ENCODE measurements around the gene DMBT1. TPM values are rescaled to one million over a fixed set of nuclear protein-coding genes. Genes with fewer than 3 reads are reported as not detected.

The DMBT1 gene
- total RNA-seq, 3 donors from 2014 or later = 0.03 to 0.05 (median 0.05) TPM

- Mint-ChIP-seq H3K4me3 (no peak overlapping the region), H3K9me3 (no peaks in the 10 kb centered on the region), H3K36me3 (ENCODE audit: insufficient read depth) (no peaks in the 10 kb centered on the region), H3K4me1 (ENCODE audit: low read depth) (no peaks in the 10 kb centered on the region), H3K27me3 (ENCODE audit: low read depth) (no peaks in the 10 kb centered on the region)
- no peak for DNase-seq
- no peak for ATAC-seq
Measured at GRCh38 chr10:122638106-122638505, 77.6 kb downstream of the DMBT1 start.

DNA sequence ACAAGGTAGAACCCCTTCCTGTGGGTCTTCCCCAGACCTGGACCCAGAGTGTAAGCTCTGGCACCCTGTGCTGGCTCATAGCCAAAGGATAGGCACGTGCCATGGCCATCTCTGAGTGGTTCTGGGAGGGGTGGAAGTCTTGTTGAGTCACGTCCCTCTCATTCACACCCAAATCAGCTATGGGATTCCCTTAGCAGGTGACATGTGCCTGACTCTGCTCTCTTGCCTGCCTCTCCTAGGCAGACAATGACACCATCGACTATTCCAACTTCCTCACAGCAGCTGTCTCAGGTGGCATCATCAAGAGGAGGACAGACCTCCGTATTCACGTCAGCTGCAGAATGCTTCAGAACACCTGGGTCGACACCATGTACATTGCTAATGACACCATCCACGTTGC is 79.2 kb downstream of the DMBT1 start:
- ATAC-seq (no peak), DNase-seq (no peak)
- Mint-ChIP-seq H3K27me3 (ENCODE audit: low read depth) (no peaks in the 10 kb centered on the region), H3K36me3 (ENCODE audit: insufficient read depth) (no peaks in the 10 kb centered on the region), H3K4me3 (no peak overlapping the region), H3K9me3 (no peaks in the 10 kb centered on the region), H3K4me1 (ENCODE audit: low read depth) (no peaks in the 10 kb centered on the region)

DNA sequence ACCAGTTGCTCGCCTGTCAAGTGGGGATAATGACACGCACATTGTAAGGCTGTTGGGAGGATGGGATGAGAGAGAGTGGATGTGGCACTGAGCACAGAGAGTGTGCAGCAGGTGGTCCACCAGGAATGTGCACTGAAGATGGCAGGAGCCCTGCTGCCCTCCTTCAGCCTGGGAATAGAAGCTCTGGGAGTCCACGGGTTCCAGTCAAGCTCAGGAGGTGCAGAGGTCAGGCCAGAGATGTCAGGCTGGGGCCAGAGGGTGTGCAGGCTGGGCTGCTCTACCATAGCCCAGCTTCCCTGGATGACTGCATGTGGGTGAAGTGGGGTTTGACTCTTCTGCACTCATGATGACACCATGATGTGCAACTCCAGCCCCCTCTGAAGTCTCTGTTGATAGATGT is 80.4 kb downstream of the DMBT1 start:
- H3K9me3 Mint-ChIP-seq = no peaks in the 10 kb centered on the region
- H3K36me3 Mint-ChIP-seq (ENCODE audit: insufficient read depth) = no peaks in the 10 kb centered on the region
- no peak for ATAC-seq
- H3K4me3 Mint-ChIP-seq = no peak overlapping the region
- H3K4me1 Mint-ChIP-seq (ENCODE audit: low read depth) = no peaks in the 10 kb centered on the region
- H3K27me3 Mint-ChIP-seq (ENCODE audit: low read depth) = no peaks in the 10 kb centered on the region
- DNase-seq = no peak

- no peaks in the 10 kb centered on the region for H3K4me1 Mint-ChIP-seq (ENCODE audit: low read depth)
- ATAC-seq (no peak), DNase-seq (no peak)
- H3K4me3 Mint-ChIP-seq = no peak overlapping the region
- H3K9me3 Mint-ChIP-seq = no peaks in the 10 kb centered on the region
- H3K27me3 Mint-ChIP-seq (ENCODE audit: low read depth) = peaks cover 1% of the 10 kb centered on the region
- no peaks in the 10 kb centered on the region for H3K36me3 Mint-ChIP-seq (ENCODE audit: insufficient read depth)
Measured at GRCh38 chr10:122642726-122643605, 82.4 kb downstream of the DMBT1 start.

DNA sequence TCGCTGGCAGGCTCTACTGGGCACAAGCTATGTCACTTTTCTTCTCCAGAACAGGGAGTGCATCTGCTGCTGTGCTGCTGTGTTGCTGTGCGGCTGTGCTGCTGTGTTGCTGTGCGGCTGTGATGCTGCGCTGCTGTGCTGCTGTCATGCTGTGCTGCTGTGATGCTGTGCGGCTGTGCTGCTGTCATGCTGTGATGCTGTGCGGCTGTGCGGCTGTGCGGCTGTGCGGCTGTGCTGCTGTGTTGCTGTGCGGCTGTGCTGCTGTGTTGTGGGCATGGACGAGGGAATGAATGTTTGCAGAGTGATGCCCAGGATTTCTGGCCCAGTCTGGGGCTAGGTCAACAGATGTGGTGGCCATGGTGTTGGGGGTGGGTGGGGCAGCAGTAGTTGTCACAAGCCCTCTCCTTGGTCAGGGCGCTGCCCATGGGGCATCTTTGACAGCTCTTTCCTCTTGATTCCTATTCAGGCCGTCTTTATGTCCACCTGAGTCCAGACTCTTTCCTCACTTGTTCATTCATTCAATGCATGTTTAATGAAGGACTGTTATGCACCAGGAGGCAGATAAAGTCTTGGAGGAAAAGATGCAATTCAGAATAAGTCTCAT is 83.5 kb downstream of the DMBT1 start:
- DNase-seq (no peak), ATAC-seq (no peak)
- peaks cover 2% of the 10 kb centered on the region for H3K27me3 Mint-ChIP-seq (ENCODE audit: low read depth)
- H3K9me3 Mint-ChIP-seq = no peaks in the 10 kb centered on the region
- H3K4me1 Mint-ChIP-seq (ENCODE audit: low read depth) = no peaks in the 10 kb centered on the region
- no peaks in the 10 kb centered on the region for H3K36me3 Mint-ChIP-seq (ENCODE audit: insufficient read depth)
- no peak overlapping the region for H3K4me3 Mint-ChIP-seq

DNA sequence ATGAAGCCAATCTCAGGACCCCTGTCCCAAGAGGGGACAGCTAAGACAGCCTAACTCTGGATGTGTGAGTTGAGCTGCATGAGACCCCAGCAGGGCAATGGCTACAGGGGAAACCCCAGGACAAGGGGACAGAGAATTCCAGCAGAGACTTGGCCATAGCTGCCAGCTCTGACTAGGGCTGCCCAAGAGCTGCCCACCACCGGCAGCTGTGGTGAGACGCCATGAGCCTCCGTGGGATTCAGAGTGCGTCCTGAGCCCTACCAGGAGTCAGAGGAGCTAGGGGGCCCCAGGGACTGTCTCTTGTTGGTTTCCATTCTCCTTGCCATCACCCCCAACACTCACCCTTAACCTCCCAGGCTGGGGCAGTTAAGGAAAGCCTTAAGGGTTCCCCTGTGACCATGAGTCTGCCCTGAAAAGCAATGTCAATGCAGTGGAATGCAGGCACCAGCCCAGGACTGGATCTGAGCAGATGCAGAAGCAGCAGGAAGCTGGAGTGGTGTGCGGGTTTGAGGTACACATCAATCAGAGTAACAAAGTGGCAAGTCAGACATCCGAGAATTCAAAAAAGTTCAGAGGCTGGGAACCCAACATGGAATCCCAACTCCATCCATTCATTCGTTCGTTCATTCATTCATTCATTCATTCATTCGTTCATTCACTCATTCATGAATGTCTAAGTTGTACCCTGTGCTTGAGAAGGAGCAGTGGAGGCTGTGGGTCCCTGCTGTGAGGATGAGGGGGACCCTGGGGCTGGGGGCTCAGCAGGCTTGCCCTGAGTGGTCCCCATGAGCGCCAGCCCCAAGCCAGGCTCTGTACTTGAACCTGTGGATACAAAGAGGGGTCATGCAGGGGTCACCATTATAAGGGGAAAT is 86.2 kb downstream of the DMBT1 start:
- no peak overlapping the region for H3K4me3 Mint-ChIP-seq
- H3K4me1 Mint-ChIP-seq (ENCODE audit: low read depth) = no peaks in the 10 kb centered on the region
- no peak for DNase-seq

DNA sequence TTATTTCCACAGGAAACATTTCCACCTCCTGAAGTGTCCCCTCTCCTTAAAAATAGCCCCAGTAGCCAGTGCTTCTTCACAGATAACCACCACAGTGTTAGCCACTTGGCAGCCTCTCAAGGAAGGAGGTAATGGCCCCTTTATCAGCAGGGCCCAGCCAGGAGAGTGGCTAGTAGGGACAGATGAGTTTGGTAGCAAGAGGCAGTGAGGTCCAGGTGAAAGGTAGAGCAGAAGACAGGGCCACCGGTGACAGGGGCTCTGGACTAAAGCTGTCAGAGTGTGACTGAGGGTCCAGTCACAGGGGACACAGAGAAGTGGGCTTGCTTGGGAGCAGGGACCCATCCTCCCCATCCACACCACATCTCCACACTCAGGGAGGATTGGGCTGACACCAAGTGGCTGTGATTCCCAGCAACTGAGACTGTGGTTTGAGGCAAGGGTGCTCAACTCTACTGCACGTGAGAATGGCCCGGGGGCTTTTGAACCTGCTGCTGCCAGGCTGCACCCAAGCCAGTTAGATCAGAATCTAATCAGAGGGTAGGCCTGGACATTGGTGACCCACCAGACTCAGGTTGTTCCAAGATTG is 86.9 kb downstream of the DMBT1 start:
- H3K4me1 Mint-ChIP-seq (ENCODE audit: low read depth) = no peaks in the 10 kb centered on the region
- no peak for ATAC-seq
- H3K36me3 Mint-ChIP-seq (ENCODE audit: insufficient read depth) = no peaks in the 10 kb centered on the region
- DNase-seq = no peak
- no peak overlapping the region for H3K4me3 Mint-ChIP-seq
- no peaks in the 10 kb centered on the region for H3K9me3 Mint-ChIP-seq
- peaks cover 11% of the 10 kb centered on the region for H3K27me3 Mint-ChIP-seq (ENCODE audit: low read depth)

More for the DNA sequence above, 86.2 kb downstream of the DMBT1 start:
- no peaks in the 10 kb centered on the region for H3K36me3 Mint-ChIP-seq (ENCODE audit: insufficient read depth)
- no peaks in the 10 kb centered on the region for H3K9me3 Mint-ChIP-seq
- no peak for ATAC-seq
- peaks cover 10% of the 10 kb centered on the region for H3K27me3 Mint-ChIP-seq (ENCODE audit: low read depth)

GRCh38 chr10:122648599-122649428 is 88.3 kb downstream of the DMBT1 start:
- Mint-ChIP-seq H3K4me3 (no peak overlapping the region), H3K27me3 (ENCODE audit: low read depth) (peaks cover 16% of the 10 kb centered on the region), H3K36me3 (ENCODE audit: insufficient read depth) (no peaks in the 10 kb centered on the region), H3K4me1 (ENCODE audit: low read depth) (no peaks in the 10 kb centered on the region), H3K9me3 (no peaks in the 10 kb centered on the region)
- ATAC-seq (no peak), DNase-seq (no peak)

DNA sequence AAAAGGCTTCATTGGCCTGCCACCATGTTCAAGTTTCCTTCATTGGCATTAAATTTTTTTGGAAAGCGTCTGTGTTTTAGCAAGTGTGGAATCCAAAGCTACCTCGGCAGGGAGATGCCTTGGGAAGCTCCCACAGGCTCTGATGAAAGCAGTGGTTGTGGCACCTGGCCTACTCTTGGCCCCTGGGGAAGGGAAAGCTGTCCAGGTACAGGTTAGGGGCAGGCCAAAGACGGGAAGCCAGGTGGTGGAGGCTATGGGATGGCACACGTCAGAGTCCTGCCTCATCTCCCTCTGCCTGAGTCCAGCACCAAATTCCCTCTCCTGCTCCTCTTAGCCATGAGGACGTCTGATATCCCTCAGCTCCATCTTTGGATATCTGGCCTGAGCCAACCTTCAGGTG is 89.3 kb downstream of the DMBT1 start:
- no peaks in the 10 kb centered on the region for H3K9me3 Mint-ChIP-seq
- H3K4me3 Mint-ChIP-seq = no peak overlapping the region
- no peaks in the 10 kb centered on the region for H3K36me3 Mint-ChIP-seq (ENCODE audit: insufficient read depth)
- H3K4me1 Mint-ChIP-seq (ENCODE audit: low read depth) = no peaks in the 10 kb centered on the region
- ATAC-seq (no peak), DNase-seq (no peak)
- H3K27me3 Mint-ChIP-seq (ENCODE audit: low read depth) = peaks cover 16% of the 10 kb centered on the region

DNA sequence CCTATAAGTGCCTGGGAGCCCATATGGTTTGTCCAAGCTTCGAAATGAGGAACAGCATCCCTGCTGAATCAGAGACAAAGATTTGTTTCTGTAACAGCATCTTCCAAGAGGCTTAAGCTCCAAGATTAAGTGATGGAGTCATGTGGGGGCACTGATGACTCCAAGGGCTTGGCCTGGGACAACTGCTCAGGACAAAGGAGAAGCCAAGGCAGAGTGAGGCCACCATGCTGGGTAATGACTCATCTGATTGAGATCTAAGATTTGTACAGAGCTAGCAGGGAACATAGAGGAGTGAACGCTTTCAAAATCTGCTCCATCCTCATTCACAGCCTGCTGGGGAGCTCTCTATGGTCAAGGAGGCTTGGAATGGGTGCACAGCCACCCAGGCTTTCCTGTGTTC is 89.8 kb downstream of the DMBT1 start:
- Mint-ChIP-seq H3K9me3 (no peaks in the 10 kb centered on the region), H3K4me3 (no peak overlapping the region), H3K27me3 (ENCODE audit: low read depth) (peaks cover 21% of the 10 kb centered on the region), H3K36me3 (ENCODE audit: insufficient read depth) (no peaks in the 10 kb centered on the region), H3K4me1 (ENCODE audit: low read depth) (no peaks in the 10 kb centered on the region)
- no peak for ATAC-seq
- no peak for DNase-seq

DNA sequence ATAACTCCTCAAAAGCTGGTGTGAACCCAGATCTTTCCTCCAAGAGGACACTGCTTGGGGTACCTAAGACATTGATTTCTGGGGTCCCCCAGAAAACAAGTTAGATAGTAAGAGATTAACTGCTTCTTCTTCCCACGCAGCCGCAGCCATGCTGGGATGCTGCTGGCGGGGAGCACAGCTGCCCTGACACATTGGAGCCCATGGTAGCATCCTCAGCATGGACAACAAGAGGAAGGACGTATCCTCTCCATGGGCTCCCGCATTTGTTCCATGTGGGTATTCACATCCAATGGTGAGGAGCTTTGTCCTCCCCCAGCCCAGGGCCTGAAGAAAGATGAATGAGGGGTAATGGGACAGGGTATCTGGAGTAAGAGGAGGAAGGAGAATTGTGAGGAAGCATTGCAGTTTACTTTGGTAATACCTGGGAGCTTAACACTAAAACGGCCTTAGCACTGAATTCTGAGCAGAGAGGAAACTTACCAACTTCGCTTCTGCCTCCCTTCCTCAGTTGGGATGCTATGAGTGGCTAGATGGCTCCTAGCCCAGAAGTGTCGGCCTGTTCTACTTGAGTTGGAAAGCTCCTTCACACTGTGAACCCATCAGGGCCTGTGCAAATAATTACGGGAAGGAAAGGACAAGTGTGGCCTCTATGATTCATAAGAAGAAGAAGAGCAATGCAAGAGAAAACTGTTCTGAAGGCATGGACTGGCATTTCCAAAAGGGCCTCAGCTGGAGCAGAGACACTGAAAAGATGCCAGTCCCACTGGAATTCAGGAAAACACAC is 95.2 kb downstream of the DMBT1 start:
- H3K36me3 Mint-ChIP-seq (ENCODE audit: insufficient read depth) = no peaks in the 10 kb centered on the region
- no peaks in the 10 kb centered on the region for H3K9me3 Mint-ChIP-seq
- H3K4me1 Mint-ChIP-seq (ENCODE audit: low read depth) = no peaks in the 10 kb centered on the region
- no peak for ATAC-seq
- H3K27me3 Mint-ChIP-seq (ENCODE audit: low read depth) = peaks cover 25% of the 10 kb centered on the region
- DNase-seq = no peak
- no peak overlapping the region for H3K4me3 Mint-ChIP-seq

DNA sequence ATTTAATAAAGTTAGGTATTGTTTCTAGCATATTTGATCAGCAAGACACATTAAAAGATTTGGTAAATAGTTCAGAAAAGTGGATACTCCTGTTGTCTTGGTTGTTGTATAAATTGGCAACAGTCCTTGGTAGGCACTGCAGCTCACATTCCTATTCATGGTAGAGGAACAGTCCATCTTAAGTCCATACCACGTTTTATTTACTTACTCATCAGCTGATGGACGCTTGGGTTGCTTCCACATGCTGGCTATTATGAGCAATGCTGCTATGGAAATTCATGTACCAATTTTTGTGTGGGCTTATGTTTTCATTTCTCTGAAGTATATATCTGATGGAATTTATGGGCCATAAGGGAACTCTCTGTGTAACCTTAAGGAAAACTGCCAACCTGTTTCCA is 95.8 kb downstream of the DMBT1 start:
- DNase-seq = no peak
- Mint-ChIP-seq H3K36me3 (ENCODE audit: insufficient read depth) (no peaks in the 10 kb centered on the region), H3K4me1 (ENCODE audit: low read depth) (no peaks in the 10 kb centered on the region), H3K4me3 (no peak overlapping the region), H3K9me3 (no peaks in the 10 kb centered on the region), H3K27me3 (ENCODE audit: low read depth) (peaks cover 21% of the 10 kb centered on the region)
- ATAC-seq = no peak

GRCh38 chr10:122656741-122657140 is 96.2 kb downstream of the DMBT1 start:
- peaks cover 21% of the 10 kb centered on the region for H3K27me3 Mint-ChIP-seq (ENCODE audit: low read depth)
- ATAC-seq (no peak), DNase-seq (no peak)
- H3K9me3 Mint-ChIP-seq = no peaks in the 10 kb centered on the region
- no peaks in the 10 kb centered on the region for H3K4me1 Mint-ChIP-seq (ENCODE audit: low read depth)
- no peak overlapping the region for H3K4me3 Mint-ChIP-seq
- H3K36me3 Mint-ChIP-seq (ENCODE audit: insufficient read depth) = no peaks in the 10 kb centered on the region
